Dermis blood vessel endothelial cell (primary cell): ENCODE data around the gene SIGLEC15. TPM values are rescaled to one million over a fixed set of nuclear protein-coding genes. Genes with fewer than 3 reads are reported as not detected.
"Not testable (repeated sequence)": the region's sequence is repeated elsewhere in the genome, so short reads cannot be mapped to it uniquely, and the experiment has no call there.

Source experiments
- DNase-seq: peaks from one replicate; pipeline ENCODE4 v3.0.0; 2010
- total RNA-seq: library from RNA; depleted of rRNA; stranded (reverse); fragments of >200 nt; gene quantifications from 2 replicates; pipeline ENCODE4 v1.2.3, GENCODE V29; 2014

Gene SIGLEC15, protein sequence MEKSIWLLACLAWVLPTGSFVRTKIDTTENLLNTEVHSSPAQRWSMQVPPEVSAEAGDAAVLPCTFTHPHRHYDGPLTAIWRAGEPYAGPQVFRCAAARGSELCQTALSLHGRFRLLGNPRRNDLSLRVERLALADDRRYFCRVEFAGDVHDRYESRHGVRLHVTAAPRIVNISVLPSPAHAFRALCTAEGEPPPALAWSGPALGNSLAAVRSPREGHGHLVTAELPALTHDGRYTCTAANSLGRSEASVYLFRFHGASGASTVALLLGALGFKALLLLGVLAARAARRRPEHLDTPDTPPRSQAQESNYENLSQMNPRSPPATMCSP
- 0.05 TPM in 1 of 2 replicates, not detected in the other for total RNA-seq

DNA sequence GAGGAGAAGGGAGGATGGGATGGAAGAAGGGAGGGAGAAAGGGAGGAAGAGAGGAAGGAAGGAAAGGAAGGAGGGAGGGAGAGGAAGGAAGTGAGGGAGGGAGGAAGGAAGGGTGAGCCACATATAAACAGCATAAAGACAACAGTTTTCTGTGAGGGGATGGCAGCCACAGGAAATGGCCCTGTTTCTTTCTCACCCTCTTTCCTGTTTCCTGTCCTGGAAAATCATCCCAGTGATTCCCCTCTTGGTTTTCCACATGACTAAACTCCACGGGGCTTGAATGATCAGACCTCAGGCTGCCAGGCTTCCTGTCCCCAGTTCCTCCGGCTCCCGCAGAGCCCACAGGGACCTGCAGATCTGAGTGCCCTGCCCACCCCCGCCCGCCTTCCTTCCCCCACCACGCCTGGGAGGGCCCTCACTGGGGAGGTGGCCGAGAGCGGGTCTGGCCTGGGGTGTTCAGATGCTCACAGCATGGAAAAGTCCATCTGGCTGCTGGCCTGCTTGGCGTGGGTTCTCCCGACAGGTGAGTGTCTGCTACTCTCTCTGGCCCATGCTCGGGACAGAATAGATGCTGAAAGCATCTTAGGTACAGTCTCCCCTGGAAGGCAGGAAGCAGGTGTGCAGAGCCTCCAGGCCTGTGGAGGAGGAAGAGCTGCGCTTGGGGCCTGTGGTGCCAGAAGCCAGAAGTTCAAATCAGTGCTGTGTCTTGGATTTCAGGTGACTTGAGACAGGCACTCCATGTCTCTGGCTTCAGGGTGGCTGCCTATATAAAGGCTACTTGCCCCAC is at the start of gene SIGLEC15:
Gene SIGLEC15 (plus strand): TSS at position 418 of the 787 bp plus-strand sequence. CDS start 54 bp downstream, at position 472.
- DNase-seq: no peak

DNA sequence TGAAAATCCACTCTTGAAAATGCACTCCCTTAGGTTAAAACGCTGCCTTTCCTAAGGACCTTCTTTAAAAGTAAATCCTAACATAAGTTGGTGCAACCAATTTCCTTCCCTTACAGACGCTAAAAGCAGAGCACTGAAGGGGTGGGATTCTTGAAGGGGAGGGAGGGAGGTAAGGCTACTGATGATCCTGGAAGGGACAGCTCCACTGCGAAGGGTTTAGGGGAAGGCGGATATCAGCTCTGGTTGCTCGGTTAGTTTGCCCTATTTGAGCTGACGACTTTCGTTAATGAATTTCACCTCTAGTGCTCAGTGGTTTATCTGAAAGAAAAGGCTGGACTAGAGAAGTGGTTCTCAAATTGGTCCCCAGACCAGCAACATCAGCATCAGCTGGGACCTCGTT is 49.7 kb upstream of the SIGLEC15 start:
- no peak for DNase-seq

DNA sequence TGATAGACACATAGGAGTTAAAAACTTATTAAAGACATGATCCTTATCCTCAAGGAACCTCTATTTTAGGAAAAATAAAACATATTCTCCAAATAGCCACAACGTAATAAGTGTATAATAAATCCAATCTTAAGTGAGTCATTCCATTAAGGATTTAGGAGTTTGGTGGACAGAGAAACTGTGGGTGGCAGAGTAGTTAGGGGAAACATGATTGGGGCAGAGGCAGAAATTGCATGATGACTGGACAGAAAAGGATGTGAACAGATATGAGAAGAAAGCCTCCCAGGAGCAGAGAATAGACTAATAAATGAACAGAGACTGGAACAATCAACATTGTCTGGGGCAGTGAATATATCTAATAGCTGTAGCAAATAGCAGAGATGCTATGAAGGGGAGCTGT is 48.1 kb upstream of the SIGLEC15 start:
- DNase-seq: no peak

DNA sequence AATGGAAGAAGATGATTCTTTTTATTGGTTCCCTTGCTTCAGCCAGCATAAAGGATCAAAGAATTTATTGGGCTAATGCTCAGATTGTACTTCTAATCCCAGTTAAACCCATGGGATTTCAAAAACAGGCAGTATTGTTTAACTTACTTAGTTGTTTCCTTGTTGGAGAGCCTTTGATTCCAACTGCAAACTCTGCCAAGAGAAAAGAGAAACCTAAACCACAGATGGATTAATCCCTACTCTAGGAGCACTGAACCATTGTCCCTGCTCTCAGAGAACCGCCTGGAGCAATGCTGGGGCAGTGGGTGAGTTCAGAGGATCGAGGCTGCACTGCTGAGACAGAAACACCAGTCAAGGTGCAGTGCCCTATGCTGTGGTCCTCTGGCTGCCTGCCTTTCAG is 44.9 kb upstream of the SIGLEC15 start:
- no peak for DNase-seq

DNA sequence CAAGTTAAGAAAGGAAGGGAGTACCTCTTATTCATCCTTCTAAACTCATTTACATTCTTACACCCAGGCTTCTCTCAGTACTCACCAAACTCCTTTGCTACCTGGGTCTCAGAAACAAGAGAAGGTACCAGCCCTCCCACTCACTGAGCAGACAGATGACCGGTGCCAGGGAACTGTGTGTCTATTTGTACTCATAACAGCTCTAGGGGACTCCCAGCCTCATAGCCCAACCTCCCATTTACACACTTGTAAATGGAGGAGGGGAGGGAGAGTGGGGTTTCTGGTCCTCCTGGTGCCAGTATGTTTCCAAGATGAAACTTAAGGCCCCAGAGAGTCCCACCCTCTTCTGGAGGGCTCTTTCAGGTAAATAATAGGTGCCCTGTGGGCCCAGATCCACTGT is 42.8 kb upstream of the SIGLEC15 start:
- DNase-seq: no peak

DNA sequence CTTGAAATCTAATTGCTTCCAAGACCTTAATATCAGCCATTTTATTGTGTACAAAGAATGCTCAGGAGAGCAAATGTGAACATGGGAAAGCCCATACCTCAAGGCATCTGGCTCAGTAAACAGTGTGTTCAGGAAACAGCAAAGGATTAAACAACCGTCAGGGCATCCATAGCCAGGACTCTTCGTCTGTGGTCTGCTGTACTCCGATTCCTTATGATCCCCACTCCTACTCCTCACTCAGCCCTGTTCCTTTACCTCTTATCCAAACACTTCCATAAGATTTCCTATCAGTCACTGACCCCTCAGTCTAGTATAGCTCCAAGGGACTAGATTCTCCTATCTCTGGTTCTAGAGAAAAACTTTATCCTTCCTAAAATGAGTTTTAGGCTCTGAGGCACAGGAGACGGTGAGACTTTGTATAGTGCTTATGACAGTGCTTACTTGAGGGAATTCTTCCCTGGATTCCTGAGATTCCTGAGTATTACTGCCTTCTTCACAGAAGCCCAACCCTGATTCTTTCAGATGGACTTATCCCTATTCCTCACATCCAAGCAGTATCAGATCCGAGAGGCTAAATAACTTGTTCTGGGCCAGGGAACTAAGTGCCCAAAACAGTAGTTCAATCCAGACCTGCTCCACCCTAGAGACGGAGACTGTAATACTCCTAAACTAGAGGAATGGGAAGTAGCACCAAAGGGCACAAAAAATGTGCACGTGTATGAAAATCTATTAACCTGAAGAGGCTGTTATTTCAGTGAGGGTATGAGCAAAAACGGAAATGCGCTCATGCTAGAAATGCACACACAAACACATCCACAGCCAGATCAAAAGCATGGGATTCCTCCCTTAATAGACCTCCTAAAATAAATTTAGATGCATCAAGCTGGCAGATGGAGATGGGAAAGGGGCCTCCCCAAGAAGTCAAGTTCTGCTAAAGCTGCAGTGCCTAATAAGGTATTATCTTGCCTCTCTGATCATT is 42.1 kb upstream of the SIGLEC15 start:
- DNase-seq: no peak

DNA sequence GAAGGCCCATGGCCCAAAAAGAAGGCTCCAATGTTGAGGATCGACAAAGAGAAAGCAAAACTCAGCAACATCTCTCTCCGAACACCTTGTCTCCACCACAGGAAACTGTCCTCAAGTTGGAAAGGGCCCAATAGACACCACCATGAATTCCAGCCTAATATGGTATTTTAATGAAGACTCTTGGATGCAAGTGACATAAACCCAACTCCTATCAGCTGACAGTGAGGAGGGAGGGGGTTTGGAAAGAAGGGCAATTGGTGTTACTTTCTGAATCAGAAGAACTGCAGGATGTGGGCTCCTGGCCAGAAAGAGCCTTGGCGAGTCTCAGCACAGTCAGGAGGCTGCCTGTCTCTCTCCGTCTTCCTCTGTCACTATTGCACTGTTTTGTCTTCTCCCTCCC is 40.3 kb upstream of the SIGLEC15 start:
- no peak for DNase-seq

DNA sequence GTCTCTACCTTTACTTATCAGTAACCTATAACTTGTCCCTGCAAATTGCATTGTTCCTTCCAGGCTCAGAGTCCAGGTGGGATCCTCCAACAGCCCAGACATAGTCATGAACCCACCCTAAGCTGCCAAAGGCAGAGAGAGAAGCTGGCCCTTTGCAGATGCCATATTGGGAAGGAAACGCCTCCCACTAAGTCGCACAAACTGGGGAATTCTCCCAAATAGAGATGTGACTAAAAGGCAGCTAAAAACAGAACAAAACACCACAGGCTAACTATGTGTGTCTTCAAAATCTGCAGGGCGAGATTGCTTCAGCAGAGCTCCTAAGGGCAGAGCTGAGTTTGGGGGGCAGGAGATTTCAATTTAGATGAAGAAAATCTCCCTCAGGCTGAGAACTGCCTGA is 38.5 kb upstream of the SIGLEC15 start:
- no peak for DNase-seq

DNA sequence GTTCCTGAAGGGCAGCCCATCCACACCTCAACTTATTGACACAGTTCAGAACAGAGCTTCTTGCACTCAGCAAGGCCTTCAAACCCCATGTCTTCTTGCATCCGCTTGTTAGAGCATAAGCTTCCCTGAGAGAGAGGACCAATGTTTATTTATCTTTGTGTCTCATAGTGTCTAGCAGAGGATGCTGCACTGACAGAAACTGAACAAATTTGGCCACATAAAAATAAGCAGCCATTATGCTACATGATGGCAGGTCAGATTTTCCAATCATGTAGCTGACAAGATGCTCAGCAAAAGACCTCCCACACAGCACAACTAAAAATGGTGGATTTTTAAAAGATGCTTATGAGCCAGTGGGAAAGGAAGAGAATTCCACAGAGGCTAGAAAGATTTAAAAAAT is 38.1 kb upstream of the SIGLEC15 start:
- DNase-seq: no peak

DNA sequence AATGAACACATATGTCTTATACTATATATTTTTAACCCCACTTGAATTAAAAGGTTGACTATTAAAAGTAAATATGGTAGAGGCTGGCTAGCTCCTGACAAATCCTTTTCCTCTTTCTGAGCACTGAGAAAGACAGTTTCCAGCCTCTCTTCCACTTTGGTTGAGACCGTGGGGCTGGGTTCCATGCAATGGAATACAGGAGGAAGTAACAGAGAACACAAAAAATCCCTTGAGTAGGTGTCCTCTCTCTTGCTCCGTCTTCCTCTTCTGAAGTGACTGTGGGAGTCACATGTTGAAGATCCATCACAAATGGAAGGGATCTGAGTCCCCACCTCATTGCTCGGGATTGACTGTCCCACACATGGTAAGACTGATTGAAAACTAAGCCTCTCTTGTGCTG is 36.6 kb upstream of the SIGLEC15 start:
- no peak for DNase-seq

DNA sequence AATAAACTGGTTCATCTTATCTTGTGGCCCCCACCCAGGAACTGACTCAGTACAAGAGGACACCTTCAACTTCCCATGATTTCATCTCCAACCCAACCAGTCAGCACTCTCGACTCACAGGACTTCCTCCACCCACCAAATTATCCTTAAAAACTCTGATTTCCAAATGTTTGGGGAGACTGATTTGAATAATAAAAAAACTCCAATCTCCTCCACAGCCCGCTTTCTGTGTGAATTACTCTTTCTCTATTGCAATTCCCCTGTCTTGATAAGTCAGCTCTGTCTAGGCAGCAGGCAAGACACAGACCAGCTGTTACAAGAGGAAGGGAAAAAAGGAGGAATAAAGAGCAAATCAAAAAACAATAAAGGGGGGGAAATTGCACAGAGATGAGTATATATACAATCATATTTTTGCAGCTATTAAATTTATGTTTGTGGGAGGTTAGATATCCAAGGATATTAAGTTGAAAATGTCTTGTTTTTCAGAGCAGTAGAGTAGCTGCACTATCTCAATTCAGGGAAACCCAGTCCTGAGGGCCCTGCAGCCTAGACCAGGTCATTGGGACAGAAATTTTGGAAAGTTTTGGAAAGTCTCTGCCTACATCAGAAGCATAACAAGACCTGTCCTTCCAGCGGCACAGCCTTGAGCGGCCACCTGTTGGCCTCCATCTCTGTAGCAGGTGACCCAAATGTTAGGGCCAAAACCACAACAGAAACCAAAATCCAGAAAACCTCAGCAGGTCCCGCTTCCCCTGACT is 32.8 kb upstream of the SIGLEC15 start:
- no peak for DNase-seq

DNA sequence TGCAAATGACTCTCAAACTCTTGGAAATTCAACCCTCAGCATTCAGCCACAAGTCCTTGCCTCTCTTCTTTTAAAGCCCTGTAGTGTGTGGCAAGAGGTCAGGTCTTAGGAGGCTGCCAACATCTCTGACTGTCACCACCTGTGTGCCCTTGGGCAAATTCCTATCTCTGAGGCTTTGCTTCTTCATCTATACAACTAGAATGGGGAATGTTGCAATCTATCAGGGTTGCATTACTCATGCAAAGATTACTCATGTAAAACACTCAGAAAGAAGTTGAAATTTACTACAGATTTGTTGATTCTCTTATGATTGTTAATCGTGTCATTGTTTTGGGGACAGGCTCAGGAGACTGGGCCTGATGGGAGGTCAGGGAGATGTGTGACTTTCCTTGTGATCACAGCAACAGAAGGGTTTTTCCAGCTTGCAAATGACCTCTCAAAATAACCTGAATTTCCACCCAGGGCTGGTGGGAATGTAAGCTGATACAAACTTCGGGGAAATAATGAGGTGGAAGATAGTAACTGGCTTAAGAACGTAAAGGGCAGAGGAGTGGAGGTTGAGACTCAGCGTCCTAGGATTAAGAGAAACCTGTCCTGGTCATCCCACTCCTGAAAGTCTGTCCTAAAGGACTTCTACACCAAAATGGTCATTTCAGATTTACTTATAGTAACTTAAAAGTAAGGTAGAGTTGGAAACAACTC is 32.1 kb upstream of the SIGLEC15 start:
- no peak for DNase-seq

DNA sequence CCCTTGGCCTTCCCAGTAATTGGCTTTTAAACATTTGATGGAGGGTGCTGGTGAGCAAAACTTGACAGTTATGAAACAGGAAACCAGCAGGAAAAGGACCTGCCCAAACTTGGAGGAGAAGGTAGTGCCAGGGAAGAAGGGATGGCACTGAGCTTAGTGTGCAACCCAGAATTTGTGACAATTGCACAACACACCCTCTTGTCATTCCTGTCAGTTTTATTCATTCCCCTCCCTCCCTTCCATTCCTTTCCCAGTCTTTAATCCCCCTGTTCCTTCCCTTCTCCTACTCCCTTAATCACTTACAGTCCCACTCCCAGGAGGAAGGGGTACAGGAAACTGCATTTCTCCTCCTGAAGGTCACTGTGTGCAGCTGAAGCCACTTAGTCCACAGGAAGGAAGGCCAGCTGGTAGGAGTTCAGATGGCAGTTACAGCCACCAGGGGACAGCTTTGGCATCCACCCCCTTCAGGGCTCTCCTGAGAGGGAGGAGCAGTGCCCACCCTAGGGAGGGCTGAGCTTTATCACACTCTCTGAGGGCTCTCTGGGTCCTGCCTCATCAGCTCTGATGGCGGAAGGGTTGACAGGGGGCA is 24.0 kb upstream of the SIGLEC15 start:
- no peak for DNase-seq

DNA sequence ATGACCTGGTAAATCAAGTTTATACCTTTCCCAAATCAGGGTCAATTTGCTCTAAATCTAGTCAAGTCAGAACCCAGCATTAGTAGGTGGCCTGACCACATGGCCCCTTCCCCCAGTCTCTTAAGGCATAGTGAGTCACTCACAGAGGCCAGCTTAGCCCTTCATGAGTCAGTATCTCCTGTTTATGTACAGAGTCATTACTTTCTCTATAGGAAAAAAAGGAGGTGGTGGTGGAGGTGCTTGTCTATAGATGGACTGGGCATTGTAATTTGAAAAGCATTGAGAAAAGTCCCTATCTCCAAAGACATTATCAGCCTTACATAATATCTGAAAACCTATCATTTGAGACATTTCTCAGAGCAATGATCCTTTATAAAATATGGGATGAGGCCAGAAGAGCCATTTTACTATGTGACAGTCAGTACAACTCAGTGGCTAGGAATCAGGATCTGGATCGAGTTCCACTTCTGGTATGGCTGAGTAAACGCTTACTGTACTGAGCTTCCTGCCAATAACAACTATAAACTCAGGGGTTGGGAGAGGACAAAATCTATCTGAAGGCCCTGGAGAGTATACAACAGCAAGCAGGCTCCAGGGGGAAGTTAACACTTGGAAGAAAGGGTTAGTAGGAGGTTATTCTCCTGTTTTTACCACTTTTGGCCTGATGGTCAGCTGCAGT is 22.5 kb upstream of the SIGLEC15 start:
- peak; percentile 94 for DNase-seq

DNA sequence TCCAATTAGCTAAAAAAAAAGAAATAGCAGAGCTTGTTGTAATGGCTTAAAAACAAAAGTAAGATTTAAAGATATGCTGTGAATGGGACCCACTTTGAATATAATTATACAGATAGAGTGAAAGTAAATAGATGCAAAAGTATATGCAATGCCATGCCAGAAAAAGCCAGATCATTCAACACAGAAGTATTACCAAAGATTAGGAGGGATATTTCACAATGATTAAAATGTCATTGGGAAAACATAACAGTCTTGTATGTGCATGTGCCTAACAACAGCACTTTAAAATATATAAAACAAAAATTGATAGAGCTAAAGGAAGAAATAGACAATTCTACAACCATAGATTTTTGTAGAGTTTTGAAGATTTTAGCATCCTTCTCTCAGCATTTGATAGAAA is 19.9 kb upstream of the SIGLEC15 start:
- DNase-seq: no peak

DNA sequence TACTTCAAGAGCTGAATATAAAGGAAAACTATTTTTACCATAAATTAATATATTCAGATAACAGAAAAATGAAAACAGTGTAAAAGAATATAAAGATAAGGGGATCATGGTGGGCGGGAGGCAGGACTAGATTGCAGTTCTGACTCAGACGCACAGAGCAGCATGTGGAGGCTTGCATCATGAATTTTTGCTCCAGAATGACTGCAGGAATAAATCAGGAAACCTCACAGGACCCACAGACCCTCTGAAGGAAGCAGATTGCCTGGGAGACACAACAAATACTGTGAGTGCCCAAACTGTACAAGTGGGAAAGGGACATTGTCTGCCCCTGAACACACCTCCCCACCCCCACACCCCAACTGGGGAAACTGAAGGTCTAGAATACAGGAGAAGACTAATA is 19.2 kb upstream of the SIGLEC15 start:
- no peak for DNase-seq

DNA sequence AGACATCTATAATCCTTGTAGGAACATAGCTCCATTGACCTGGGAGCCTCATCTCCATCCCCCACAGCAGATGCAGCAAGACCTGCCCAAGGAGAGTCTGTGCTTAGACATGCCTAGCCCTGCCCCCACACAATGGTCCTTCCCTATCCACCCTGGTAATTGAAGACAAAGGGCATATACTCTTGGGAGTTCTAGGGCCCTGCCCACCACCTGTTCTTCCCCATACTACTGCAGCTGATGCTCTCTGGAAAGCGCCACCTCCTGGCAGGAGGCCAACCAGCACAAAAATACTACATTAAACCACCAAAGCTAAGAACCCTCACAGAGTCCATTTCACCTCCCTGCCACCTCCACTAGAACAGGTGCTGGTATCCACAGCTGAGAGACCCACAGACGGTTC is 18.3 kb upstream of the SIGLEC15 start:
- DNase-seq: not testable (repeated sequence)

DNA sequence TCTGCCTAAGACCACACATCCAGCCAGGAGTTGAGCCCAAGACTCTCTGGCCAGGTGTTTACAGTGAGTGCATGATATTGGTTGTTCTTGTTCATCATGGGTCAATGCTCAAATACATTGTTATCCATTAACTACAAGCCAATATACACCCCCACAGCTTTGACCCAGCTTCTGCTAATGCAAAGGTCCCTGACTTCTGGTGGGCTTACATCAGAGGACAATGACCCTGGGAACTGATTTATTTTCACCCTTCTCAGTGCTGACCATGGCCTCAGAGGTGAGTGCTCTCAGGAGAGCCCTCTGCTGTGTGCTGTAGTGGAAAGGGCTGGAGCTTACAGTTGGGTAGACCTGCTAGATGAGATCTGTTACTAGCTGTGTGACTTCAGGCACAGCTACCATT is 10.7 kb upstream of the SIGLEC15 start:
- not testable (repeated sequence) for DNase-seq

DNA sequence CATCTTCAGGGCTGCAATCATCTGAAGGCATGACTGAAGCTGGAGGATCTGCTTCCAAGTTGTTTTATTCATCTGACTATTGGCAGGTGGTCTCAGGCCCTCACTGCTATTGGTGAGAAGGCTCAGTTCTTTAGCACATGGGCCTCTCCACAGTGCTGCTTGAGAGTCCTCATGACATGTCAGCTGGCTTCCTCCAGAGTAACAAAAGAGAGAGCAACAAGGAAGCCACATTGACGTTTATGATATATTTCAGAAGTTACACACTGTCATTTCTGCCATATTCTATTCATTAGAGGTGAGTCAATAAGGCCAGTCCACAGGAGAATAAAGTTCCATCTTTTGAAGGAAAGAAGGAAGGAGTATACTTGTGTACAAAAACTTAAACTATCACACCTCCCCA is 7.9 kb upstream of the SIGLEC15 start:
- no peak for DNase-seq

DNA sequence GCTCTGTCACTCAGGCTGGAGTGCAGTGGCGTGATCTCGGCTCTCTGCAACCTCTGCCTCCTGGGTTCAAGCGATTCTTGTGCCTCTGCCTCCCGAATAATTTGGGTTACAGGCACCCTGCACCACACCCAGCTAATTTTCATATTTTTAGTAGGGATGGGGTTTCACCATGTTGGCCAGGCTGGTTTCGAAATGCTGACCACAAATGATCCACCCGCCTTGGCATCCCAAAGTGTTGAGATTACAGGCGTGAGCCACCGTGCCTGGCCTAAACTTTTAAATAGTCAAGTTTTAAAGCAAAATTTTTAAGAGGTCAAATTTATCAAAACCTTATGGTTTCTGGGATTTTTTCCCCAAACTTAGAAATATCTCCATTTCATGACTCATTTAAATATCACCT is 6.7 kb upstream of the SIGLEC15 start:
- DNase-seq: not testable (repeated sequence)
